Osteocyte (in vitro differentiated cells): Measurements from ENCODE around the gene PTPRN2. TPM values are rescaled to one million over a fixed set of nuclear protein-coding genes. Genes with fewer than 3 reads are reported as not detected.
A peak's percentile ranks its signal among the peaks of the same experiment; 100 is the strongest.

ENCODE experiments used
- DNase-seq: peaks from one replicate; pipeline ENCODE4 v3.0.0; 2021; ENCODE audit warnings: mixed read lengths; ENCODE audit not compliant: unreplicated experiment; ENCODE audit errors: extremely low spot score
- H3K27ac Mint-ChIP-seq: one replicate; pipeline ENCODE4 v1.8.0; 2021; ENCODE audit warnings: mild to moderate bottlenecking, mixed read lengths; ENCODE audit not compliant: unreplicated experiment
- H3K27me3 Mint-ChIP-seq: one replicate; pipeline ENCODE4 v1.8.0; 2021; ENCODE audit warnings: mixed read lengths; ENCODE audit not compliant: unreplicated experiment
- H3K36me3 Mint-ChIP-seq: one replicate; pipeline ENCODE4 v1.8.0; 2021; ENCODE audit warnings: mixed read lengths; ENCODE audit not compliant: unreplicated experiment
- H3K4me1 Mint-ChIP-seq: one replicate; pipeline ENCODE4 v1.8.0; 2021; ENCODE audit warnings: mixed read lengths; ENCODE audit not compliant: unreplicated experiment
- H3K4me3 Mint-ChIP-seq: one replicate; pipeline ENCODE4 v1.8.0; 2021; ENCODE audit warnings: mild to moderate bottlenecking, moderate library complexity, mixed read lengths; ENCODE audit not compliant: unreplicated experiment
- H3K9me3 Mint-ChIP-seq: one replicate; pipeline ENCODE4 v1.8.0; 2021; ENCODE audit warnings: mixed read lengths; ENCODE audit not compliant: unreplicated experiment
- CTCF ChIP-seq: fragments of 200-600 bp; sonication (generic); IDR thresholded peaks from 2 replicates; pipeline ENCODE4 v1.5.0; 2021; ENCODE audit warnings: antibody characterized with exemption, mild to moderate bottlenecking, moderate library complexity
- total RNA-seq: library from RNA; stranded (reverse); gene quantifications from 2 replicates; pipeline ENCODE4 v1.2.1, GENCODE V29; 2021

The PTPRN2 gene
- total RNA-seq, 1 donor from 2014 or later = 0.59 TPM

- Mint-ChIP-seq H3K36me3 (no peaks in the 10 kb centered on the region), H3K4me1 (peaks cover 18% of the 10 kb centered on the region), H3K9me3 (no peaks in the 10 kb centered on the region), H3K27ac (no peak overlapping the region), H3K4me3 (no peak overlapping the region), H3K27me3 (no peaks in the 10 kb centered on the region)
- TF ChIP-seq CTCF = peak; percentile 24
- DNase-seq = no peak
These were observed 27.1 kb upstream of the PTPRN2 start for GRCh38 chr7:158614700-158615099.

DNA sequence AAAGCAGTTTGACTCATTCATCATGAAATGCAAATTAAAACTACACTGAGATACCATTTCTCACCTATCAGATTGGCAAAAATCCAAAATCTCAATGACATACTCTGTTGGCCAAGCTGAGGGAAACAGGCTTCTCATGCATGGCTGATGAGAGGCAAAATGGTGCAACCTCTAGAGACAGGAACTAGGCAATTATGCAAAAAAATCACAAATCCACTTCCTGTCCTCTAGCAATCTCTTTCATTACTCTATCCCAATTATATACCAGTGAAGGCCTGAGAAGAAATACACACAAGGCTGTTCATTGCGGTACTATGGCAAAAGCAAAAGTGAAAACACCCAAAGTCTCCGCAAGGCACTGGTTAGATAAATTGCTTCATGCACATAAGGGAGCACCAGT is 25.9 kb upstream of the PTPRN2 start:
- no peaks in the 10 kb centered on the region for H3K36me3 Mint-ChIP-seq
- DNase-seq = no peak
- no peak overlapping the region for H3K4me3 Mint-ChIP-seq
- H3K27me3 Mint-ChIP-seq = no peaks in the 10 kb centered on the region
- no peaks in the 10 kb centered on the region for H3K9me3 Mint-ChIP-seq
- H3K27ac Mint-ChIP-seq = no peak overlapping the region
- TF ChIP-seq CTCF = no peak
- H3K4me1 Mint-ChIP-seq = peaks cover 18% of the 10 kb centered on the region

- no peak for TF ChIP-seq CTCF
- H3K36me3 Mint-ChIP-seq = no peaks in the 10 kb centered on the region
- peak; percentile 51 for DNase-seq
- no peak overlapping the region for H3K4me3 Mint-ChIP-seq
- H3K9me3 Mint-ChIP-seq = no peaks in the 10 kb centered on the region
- H3K4me1 Mint-ChIP-seq = peaks cover 15% of the 10 kb centered on the region
- H3K27ac Mint-ChIP-seq = no peak overlapping the region
- H3K27me3 Mint-ChIP-seq = no peaks in the 10 kb centered on the region
These were observed 24.9 kb upstream of the PTPRN2 start for GRCh38 chr7:158612546-158612945.

GRCh38 chr7:158611541-158611940 is 23.9 kb upstream of the PTPRN2 start:
- H3K4me1 Mint-ChIP-seq = peaks cover 12% of the 10 kb centered on the region
- DNase-seq = peak; percentile 34
- no peak overlapping the region for H3K27ac Mint-ChIP-seq
- no peaks in the 10 kb centered on the region for H3K27me3 Mint-ChIP-seq
- TF ChIP-seq CTCF = no peak
- no peak overlapping the region for H3K4me3 Mint-ChIP-seq
- no peaks in the 10 kb centered on the region for H3K9me3 Mint-ChIP-seq
- no peaks in the 10 kb centered on the region for H3K36me3 Mint-ChIP-seq

DNA sequence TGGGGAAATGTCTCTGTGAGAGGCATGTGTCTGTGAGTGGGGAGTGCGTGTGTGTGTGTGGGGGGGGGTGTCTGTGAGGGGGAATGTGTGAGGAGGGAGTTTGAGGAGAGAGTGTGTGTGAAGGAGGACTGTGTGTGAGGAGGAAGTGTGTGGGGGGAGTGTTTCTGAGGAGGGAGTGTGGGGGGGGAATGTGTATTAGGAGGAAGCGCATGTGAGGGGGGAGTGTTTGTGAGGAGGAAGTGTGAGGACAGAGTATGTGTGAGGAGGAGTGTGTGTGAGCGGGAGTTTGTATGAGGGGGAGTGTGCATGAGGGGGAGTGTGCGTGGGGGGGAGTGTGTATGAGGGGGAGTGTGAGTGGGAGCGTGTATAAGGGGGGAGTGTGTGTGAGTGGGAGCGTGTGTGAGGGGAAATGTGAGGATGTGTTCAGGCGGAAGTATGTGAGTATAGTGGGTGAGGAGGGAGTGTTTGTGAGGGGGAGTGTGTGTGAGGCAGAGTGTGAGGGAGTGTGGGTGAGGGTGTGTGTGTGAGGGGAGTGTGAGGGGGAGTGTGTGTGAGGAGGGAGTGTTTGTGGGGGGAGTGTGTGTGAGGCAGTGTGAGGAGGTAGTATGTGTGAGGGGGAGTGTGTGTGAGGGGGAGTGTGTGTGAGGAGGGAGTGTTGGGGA is 21.8 kb upstream of the PTPRN2 start:
- H3K27ac Mint-ChIP-seq = no peak overlapping the region

More for the DNA sequence above, 21.8 kb upstream of the PTPRN2 start:
- no peak overlapping the region for H3K4me3 Mint-ChIP-seq
- H3K36me3 Mint-ChIP-seq = no peaks in the 10 kb centered on the region
- peak; percentile 15 for DNase-seq
- TF ChIP-seq CTCF = no peak
- no peaks in the 10 kb centered on the region for H3K27me3 Mint-ChIP-seq
- H3K4me1 Mint-ChIP-seq = no peaks in the 10 kb centered on the region
- H3K9me3 Mint-ChIP-seq = no peaks in the 10 kb centered on the region
